HEK293 (cell line): ENCODE data around the gene XIAP.

Experiments used
- GLIS2 ChIP-seq: fragments of 450-650 bp; formaldehyde crosslinking; IDR thresholded peaks from 2 replicates; pipeline ENCODE4 v1.5.1; 2016; ENCODE audit warnings: missing biosample characterization, missing genetic modification characterization
- KLF1 ChIP-seq: fragments of 450-650 bp; formaldehyde crosslinking; IDR thresholded peaks from 2 replicates; pipeline ENCODE4 v1.5.1; 2016; ENCODE audit warnings: missing biosample characterization, missing genetic modification characterization
- KLF9 ChIP-seq: fragments of 450-650 bp; formaldehyde crosslinking; IDR thresholded peaks from 2 replicates; pipeline ENCODE4 v1.5.1; 2016; ENCODE audit warnings: missing biosample characterization, missing genetic modification characterization, low read depth
- OVOL3 ChIP-seq: fragments of 450-650 bp; formaldehyde crosslinking; IDR thresholded peaks from 2 replicates; pipeline ENCODE4 v1.5.1; 2016; ENCODE audit warnings: missing biosample characterization, missing genetic modification characterization
- SETDB1 ChIP-seq: IDR thresholded peaks from one replicate; pipeline ENCODE4 v1.6.1; 2017; ENCODE audit warnings: mild to moderate bottlenecking, low read length, moderate library complexity, mixed read lengths; ENCODE audit not compliant: insufficient read length
- ZBTB1 ChIP-seq: fragments of 450-650 bp; formaldehyde crosslinking; IDR thresholded peaks from 2 replicates; pipeline ENCODE4 v1.5.1; 2016; ENCODE audit warnings: missing biosample characterization, missing genetic modification characterization
- ZBTB21 ChIP-seq: fragments of 450-650 bp; formaldehyde crosslinking; IDR thresholded peaks from 2 replicates; pipeline ENCODE4 v1.5.1; 2017; ENCODE audit warnings: missing biosample characterization, missing genetic modification characterization
- ZBTB8A ChIP-seq: fragments of 450-650 bp; formaldehyde crosslinking; IDR thresholded peaks from 2 replicates; pipeline ENCODE4 v1.5.1; 2016; ENCODE audit warnings: missing biosample characterization, missing genetic modification characterization
- ZFP3 ChIP-seq: fragments of 450-650 bp; formaldehyde crosslinking; IDR thresholded peaks from 2 replicates; pipeline ENCODE4 v1.5.1; 2016; ENCODE audit warnings: low read depth, missing biosample characterization, missing genetic modification characterization
- ZNF157 ChIP-seq: fragments of 450-650 bp; formaldehyde crosslinking; IDR thresholded peaks from 2 replicates; pipeline ENCODE4 v1.5.1; 2016; ENCODE audit warnings: missing biosample characterization, missing genetic modification characterization
- ZNF175 ChIP-seq: fragments of 450-650 bp; formaldehyde crosslinking; IDR thresholded peaks from 2 replicates; pipeline ENCODE4 v1.5.1; 2016; ENCODE audit warnings: missing biosample characterization, missing genetic modification characterization
- ZNF184 ChIP-seq: fragments of 450-650 bp; IDR thresholded peaks from 2 replicates; pipeline ENCODE4 v1.5.1; 2018; ENCODE audit warnings: missing biosample characterization, mild to moderate bottlenecking, missing genetic modification characterization
- ZNF223 ChIP-seq: fragments of 450-650 bp; formaldehyde crosslinking; IDR thresholded peaks from 2 replicates; pipeline ENCODE4 v1.5.1; 2016; ENCODE audit warnings: missing biosample characterization, missing genetic modification characterization
- ZNF239 ChIP-seq: fragments of 450-650 bp; formaldehyde crosslinking; IDR thresholded peaks from 2 replicates; pipeline ENCODE4 v1.5.1; 2016; ENCODE audit warnings: missing biosample characterization, missing genetic modification characterization
- ZNF324 ChIP-seq: fragments of 450-650 bp; formaldehyde crosslinking; IDR thresholded peaks from 2 replicates; pipeline ENCODE4 v1.5.1; 2016; ENCODE audit warnings: missing biosample characterization, missing genetic modification characterization
- ZNF335 ChIP-seq: fragments of 450-650 bp; formaldehyde crosslinking; conservative IDR thresholded peaks from 2 replicates; pipeline ENCODE4 v1.5.1; 2016; ENCODE audit warnings: missing biosample characterization, missing genetic modification characterization
- ZNF394 ChIP-seq: fragments of 450-650 bp; formaldehyde crosslinking; IDR thresholded peaks from 2 replicates; pipeline ENCODE4 v1.5.1; 2016; ENCODE audit warnings: missing biosample characterization, missing genetic modification characterization, mild to moderate bottlenecking, moderate library complexity, borderline replicate concordance
- ZNF404 ChIP-seq: fragments of 450-650 bp; formaldehyde crosslinking; IDR thresholded peaks from 2 replicates; pipeline ENCODE4 v1.5.1; 2017; ENCODE audit warnings: missing biosample characterization, missing genetic modification characterization
- ZNF548 ChIP-seq: fragments of 450-650 bp; formaldehyde crosslinking; IDR thresholded peaks from 2 replicates; pipeline ENCODE4 v1.5.1; 2016; ENCODE audit warnings: missing biosample characterization, missing genetic modification characterization
- ZNF629 ChIP-seq: fragments of 450-650 bp; formaldehyde crosslinking; IDR thresholded peaks from 2 replicates; pipeline ENCODE4 v1.5.1; 2017; ENCODE audit warnings: missing biosample characterization, missing genetic modification characterization
- ZNF791 ChIP-seq: fragments of 450-650 bp; formaldehyde crosslinking; IDR thresholded peaks from 2 replicates; pipeline ENCODE4 v1.5.1; 2016; ENCODE audit warnings: missing biosample characterization, missing genetic modification characterization
- TF ChIP-seq, protein P1 (sequence below): fragments of 450-650 bp; formaldehyde crosslinking; IDR thresholded peaks from 2 replicates; pipeline ENCODE4 v1.5.1; 2016; ENCODE audit warnings: missing biosample characterization, missing genetic modification characterization
- TF ChIP-seq, protein P2 (sequence below): sonication (generic); formaldehyde crosslinking; IDR thresholded peaks from 2 replicates; pipeline ENCODE4 v1.8.1; 2022; ENCODE audit warnings: mild to moderate bottlenecking, moderate library complexity, missing genetic modification reagents
- TF ChIP-seq, protein P3 (sequence below): fragments of 450-650 bp; formaldehyde crosslinking; IDR thresholded peaks from 2 replicates; pipeline ENCODE4 v1.5.1; 2016; ENCODE audit warnings: missing biosample characterization, missing genetic modification characterization
- TF ChIP-seq, protein P4 (sequence below): fragments of 450-650 bp; formaldehyde crosslinking; IDR thresholded peaks from 2 replicates; pipeline ENCODE4 v1.5.1; 2017; ENCODE audit warnings: missing biosample characterization, missing genetic modification characterization
- TF ChIP-seq, protein P5 (sequence below): fragments of 450-650 bp; formaldehyde crosslinking; IDR thresholded peaks from 2 replicates; pipeline ENCODE4 v1.5.1; 2016; ENCODE audit warnings: missing biosample characterization, missing genetic modification characterization, borderline replicate concordance

Gene XIAP

DNA sequence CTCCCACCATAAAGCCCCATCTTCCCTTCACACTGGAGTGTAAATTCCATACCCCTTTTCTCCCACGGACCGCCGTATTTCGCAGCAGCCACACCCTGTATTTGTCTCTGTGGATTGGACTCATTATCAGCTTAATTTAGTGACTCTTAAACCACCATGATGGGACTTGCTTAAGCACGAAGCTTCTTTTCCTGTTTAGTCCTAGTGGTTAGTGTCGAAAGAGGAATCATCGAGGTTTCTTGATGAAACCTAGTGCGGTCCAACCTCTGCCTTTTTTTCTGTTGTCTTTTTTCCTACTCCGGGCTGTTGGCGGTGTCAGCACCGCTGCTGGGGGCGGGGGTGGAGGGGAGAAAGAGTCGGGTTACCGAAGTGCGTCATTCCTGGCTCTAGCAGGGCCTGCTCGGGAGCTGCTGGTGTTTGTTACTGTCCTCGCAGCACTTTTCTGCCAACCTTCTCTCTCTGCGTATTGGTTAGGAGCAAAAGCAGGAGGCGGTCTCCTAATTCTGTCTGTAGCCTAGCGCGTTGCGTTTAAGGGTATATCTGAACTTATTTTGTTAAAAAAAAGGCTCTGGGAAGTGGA is 103.0 kb downstream of the XIAP start (continued):
- TF ChIP-seq ZNF791 (tag by site-specific recombination) (no peak), ZBTB21 (tag by site-specific recombination) (no peak), ZNF157 (tag by site-specific recombination) (no peak), OVOL3 (tag by site-specific recombination) (no peak), ZNF548 (tag by site-specific recombination) (no peak), GLIS2 (tag by site-specific recombination) (peak; percentile 93), ZNF335 (peak; percentile 65), ZFP3 (tag by site-specific recombination) (no peak), ZNF394 (tag by site-specific recombination) (no peak; the same call in 1 of the 2 replicates), ZNF239 (tag by site-specific recombination) (no peak), ZNF184 (no peak), SETDB1 (no peak), KLF9 (tag by site-specific recombination) (0 out of 2 replicates have a peak, but pooled peaks have one; percentile 37), ZNF223 (tag by site-specific recombination) (no peak), ZNF175 (tag by site-specific recombination) (no peak), ZNF404 (tag by site-specific recombination) (no peak), ZNF324 (tag by site-specific recombination) (no peak), ZNF629 (tag by site-specific recombination) (peak; percentile 76), ZBTB1 (tag by site-specific recombination) (no peak), KLF1 (tag by site-specific recombination) (peak; percentile 48), ZBTB8A (tag by site-specific recombination) (no peak)
- TF ChIP-seq, protein P1, sequence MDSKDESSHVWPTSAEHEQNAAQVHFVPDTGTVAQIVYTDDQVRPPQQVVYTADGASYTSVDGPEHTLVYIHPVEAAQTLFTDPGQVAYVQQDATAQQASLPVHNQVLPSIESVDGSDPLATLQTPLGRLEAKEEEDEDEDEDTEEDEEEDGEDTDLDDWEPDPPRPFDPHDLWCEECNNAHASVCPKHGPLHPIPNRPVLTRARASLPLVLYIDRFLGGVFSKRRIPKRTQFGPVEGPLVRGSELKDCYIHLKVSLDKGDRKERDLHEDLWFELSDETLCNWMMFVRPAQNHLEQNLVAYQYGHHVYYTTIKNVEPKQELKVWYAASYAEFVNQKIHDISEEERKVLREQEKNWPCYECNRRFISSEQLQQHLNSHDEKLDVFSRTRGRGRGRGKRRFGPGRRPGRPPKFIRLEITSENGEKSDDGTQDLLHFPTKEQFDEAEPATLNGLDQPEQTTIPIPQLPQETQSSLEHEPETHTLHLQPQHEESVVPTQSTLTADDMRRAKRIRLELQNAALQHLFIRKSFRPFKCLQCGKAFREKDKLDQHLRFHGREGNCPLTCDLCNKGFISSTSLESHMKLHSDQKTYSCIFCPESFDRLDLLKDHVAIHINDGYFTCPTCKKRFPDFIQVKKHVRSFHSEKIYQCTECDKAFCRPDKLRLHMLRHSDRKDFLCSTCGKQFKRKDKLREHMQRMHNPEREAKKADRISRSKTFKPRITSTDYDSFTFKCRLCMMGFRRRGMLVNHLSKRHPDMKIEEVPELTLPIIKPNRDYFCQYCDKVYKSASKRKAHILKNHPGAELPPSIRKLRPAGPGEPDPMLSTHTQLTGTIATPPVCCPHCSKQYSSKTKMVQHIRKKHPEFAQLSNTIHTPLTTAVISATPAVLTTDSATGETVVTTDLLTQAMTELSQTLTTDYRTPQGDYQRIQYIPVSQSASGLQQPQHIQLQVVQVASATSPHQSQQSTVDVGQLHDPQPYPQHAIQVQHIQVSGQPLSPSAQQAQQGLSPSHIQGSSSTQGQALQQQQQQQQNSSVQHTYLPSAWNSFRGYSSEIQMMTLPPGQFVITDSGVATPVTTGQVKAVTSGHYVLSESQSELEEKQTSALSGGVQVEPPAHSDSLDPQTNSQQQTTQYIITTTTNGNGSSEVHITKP (tag by site-specific recombination) = peak; percentile 80
- TF ChIP-seq, protein P2, sequence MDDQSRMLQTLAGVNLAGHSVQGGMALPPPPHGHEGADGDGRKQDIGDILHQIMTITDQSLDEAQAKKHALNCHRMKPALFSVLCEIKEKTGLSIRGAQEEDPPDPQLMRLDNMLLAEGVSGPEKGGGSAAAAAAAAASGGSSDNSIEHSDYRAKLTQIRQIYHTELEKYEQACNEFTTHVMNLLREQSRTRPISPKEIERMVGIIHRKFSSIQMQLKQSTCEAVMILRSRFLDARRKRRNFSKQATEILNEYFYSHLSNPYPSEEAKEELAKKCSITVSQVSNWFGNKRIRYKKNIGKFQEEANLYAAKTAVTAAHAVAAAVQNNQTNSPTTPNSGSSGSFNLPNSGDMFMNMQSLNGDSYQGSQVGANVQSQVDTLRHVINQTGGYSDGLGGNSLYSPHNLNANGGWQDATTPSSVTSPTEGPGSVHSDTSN (CRISPR knock-in tag) = no peak
- TF ChIP-seq, protein P3, sequence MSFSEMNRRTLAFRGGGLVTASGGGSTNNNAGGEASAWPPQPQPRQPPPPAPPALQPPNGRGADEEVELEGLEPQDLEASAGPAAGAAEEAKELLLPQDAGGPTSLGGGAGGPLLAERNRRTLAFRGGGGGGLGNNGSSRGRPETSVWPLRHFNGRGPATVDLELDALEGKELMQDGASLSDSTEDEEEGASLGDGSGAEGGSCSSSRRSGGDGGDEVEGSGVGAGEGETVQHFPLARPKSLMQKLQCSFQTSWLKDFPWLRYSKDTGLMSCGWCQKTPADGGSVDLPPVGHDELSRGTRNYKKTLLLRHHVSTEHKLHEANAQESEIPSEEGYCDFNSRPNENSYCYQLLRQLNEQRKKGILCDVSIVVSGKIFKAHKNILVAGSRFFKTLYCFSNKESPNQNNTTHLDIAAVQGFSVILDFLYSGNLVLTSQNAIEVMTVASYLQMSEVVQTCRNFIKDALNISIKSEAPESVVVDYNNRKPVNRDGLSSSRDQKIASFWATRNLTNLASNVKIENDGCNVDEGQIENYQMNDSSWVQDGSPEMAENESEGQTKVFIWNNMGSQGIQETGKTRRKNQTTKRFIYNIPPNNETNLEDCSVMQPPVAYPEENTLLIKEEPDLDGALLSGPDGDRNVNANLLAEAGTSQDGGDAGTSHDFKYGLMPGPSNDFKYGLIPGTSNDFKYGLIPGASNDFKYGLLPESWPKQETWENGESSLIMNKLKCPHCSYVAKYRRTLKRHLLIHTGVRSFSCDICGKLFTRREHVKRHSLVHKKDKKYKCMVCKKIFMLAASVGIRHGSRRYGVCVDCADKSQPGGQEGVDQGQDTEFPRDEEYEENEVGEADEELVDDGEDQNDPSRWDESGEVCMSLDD = no peak
- TF ChIP-seq, protein P4, sequence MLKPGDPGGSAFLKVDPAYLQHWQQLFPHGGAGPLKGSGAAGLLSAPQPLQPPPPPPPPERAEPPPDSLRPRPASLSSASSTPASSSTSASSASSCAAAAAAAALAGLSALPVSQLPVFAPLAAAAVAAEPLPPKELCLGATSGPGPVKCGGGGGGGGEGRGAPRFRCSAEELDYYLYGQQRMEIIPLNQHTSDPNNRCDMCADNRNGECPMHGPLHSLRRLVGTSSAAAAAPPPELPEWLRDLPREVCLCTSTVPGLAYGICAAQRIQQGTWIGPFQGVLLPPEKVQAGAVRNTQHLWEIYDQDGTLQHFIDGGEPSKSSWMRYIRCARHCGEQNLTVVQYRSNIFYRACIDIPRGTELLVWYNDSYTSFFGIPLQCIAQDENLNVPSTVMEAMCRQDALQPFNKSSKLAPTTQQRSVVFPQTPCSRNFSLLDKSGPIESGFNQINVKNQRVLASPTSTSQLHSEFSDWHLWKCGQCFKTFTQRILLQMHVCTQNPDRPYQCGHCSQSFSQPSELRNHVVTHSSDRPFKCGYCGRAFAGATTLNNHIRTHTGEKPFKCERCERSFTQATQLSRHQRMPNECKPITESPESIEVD (tag by site-specific recombination) = no peak
- TF ChIP-seq, protein P5, sequence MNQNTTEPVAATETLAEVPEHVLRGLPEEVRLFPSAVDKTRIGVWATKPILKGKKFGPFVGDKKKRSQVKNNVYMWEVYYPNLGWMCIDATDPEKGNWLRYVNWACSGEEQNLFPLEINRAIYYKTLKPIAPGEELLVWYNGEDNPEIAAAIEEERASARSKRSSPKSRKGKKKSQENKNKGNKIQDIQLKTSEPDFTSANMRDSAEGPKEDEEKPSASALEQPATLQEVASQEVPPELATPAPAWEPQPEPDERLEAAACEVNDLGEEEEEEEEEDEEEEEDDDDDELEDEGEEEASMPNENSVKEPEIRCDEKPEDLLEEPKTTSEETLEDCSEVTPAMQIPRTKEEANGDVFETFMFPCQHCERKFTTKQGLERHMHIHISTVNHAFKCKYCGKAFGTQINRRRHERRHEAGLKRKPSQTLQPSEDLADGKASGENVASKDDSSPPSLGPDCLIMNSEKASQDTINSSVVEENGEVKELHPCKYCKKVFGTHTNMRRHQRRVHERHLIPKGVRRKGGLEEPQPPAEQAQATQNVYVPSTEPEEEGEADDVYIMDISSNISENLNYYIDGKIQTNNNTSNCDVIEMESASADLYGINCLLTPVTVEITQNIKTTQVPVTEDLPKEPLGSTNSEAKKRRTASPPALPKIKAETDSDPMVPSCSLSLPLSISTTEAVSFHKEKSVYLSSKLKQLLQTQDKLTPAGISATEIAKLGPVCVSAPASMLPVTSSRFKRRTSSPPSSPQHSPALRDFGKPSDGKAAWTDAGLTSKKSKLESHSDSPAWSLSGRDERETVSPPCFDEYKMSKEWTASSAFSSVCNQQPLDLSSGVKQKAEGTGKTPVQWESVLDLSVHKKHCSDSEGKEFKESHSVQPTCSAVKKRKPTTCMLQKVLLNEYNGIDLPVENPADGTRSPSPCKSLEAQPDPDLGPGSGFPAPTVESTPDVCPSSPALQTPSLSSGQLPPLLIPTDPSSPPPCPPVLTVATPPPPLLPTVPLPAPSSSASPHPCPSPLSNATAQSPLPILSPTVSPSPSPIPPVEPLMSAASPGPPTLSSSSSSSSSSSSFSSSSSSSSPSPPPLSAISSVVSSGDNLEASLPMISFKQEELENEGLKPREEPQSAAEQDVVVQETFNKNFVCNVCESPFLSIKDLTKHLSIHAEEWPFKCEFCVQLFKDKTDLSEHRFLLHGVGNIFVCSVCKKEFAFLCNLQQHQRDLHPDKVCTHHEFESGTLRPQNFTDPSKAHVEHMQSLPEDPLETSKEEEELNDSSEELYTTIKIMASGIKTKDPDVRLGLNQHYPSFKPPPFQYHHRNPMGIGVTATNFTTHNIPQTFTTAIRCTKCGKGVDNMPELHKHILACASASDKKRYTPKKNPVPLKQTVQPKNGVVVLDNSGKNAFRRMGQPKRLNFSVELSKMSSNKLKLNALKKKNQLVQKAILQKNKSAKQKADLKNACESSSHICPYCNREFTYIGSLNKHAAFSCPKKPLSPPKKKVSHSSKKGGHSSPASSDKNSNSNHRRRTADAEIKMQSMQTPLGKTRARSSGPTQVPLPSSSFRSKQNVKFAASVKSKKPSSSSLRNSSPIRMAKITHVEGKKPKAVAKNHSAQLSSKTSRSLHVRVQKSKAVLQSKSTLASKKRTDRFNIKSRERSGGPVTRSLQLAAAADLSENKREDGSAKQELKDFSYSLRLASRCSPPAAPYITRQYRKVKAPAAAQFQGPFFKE (tag by site-specific recombination) = no peak
